Stimulated activated CD8-positive, alpha-beta memory T cell treated with anti-CD3 and anti-CD28 coated beads, Interleukin-7, amount 100 ng/mL, for 24 hours (primary cell): ENCODE data around the gene TEKT2.

Source experiments
- DNase-seq: peaks from one replicate; pipeline ENCODE4 v3.0.0-alpha.2; 2020; ENCODE audit warnings: low read depth

The TEKT2 gene, protein sequence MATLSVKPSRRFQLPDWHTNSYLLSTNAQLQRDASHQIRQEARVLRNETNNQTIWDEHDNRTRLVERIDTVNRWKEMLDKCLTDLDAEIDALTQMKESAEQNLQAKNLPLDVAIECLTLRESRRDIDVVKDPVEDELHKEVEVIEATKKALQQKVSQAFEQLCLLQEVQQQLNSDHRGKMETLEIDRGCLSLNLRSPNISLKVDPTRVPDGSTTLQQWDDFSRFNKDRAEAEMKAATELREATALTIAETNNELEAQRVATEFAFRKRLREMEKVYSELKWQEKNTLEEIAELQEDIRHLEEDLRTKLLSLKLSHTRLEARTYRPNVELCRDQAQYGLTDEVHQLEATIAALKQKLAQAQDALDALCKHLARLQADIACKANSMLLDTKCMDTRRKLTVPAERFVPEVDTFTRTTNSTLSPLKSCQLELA

DNA sequence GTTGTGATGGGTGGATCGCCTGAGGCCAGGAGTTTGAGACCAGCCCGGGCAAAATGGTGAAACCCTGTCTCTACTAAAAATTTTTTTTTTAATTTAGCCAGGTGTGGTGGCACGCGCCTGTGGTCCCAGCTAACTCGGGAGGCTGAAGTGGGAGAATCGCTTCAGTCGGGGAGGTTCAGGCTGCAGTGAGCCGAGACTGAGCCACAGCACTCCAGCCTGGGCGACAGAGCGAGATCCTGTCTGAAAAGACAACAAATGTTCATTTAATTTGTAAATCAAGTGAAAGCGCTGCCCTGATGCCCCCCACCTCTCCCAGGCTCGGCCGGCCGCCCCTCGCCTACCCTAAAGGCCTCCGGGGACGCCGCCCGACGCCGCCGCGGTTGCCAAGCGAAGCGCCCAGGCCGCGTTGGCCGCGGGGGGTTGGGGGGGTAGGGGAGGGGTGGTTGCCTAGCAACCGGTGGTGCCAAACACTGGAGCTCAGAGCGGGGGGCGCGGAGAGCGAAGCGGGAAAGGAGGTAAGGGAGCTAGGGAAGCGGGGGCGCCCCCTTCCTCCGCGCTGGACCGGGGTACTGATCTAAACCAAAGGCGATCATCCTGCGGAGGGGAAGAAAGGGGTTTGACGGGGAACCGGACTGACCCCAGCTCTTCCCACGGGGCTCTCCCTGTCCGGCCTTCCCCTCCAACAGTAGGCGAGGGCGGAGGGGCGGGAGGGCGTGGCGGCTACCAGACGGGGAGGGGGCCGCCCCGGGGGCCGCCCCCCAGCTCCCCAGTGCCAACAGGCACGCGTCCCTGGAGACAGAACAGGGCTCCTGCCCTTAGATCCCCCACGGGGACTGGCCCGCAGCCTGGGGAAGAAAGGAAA lies at the start of gene TEKT2:
Gene TEKT2 (plus strand): TSS at position 460 of the 862 bp plus-strand sequence. CDS start 828 bp downstream, outside the sequence.
- no peak for DNase-seq

DNA sequence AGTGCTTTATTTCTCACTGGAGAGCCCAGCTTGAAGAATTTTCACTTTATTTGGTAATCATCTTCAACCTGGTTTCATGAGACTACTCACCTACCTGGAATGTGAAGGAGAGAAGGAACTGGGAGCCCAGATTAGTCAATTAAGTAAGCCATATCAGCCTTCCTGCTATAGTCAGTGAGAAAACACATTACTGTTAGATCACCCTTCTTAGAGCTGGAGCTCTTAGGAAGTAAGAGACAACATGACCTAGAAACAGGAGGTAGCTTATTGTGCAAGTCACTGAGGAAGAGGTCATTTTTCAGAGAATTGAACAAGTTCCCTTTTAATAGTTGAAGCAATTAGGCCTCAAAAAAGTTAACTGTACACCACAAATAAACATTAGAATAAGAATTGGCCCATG lies 49.2 kb upstream of the TEKT2 start:
- no peak for DNase-seq

DNA sequence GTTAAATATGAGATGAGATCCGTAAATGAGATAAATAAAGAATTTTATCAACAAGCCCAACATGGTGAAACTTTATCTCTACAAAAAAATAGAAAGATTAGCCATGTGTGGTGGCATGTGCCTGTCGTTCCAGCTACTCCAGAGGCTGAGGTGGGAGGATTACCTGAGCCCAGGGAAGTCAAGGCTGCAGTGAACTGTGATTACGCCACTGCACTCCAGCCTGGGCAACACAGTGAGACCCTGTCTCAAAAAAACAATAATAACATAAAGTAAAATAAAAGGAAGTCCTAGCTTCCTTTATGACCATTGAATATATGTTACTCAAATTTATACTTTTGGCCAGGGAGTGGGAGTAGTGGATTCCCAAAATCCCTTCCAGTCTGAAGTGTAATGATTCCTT lies 48.7 kb upstream of the TEKT2 start:
- no peak for DNase-seq

DNA sequence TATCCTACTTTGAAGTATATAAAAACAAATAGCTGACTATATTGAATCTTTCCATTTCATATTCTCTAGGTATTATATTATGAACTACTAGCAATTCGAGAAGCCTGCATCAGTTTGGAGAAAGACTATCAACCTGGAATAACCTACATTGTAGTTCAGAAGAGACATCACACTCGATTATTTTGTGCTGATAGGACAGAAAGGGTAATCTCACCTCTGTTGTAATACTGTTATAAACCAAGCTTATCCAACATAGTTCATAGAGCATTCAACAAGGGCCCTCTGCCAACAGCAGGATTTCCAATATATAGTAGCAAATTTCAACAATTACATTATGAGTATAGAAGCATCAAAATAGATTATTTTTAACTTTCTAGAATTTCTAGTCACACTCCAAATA lies 43.7 kb upstream of the TEKT2 start:
- no peak for DNase-seq

DNA sequence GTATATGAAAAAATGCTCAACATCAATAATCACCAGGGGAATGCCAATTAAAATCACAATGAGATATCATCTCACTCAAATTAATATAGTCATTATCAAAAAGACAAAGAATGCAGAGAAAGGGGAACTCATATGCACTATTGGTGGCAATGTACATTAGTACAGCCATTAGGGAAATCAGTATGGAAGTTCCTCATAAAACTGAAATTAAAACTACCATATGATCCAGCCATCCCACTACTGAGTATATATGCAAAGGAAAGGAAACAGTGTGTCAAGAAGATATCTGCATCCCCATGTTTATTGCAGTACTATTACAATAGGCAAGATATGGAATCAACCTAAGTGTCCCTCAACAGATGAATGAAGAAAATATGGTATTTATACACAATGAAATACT lies 32.1 kb upstream of the TEKT2 start:
- no peak for DNase-seq

DNA sequence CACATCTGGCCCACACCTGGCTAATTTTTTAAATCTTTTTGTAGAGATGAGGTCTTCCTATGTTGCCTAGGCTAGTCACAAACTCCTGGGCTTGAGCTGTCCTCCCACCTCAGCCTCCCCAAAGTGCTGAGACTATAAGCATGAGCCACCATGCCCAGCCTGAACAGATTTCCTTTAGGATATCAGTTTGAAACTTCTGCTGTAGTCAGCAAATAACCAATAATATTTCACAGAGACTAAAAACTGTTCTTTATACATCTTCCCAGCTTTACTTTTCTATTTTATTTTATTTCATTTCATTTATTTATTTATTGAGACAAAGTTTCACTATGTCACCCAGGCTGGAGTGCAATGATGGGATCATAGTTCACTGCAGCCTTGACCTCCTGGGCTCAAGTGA lies 29.9 kb upstream of the TEKT2 start:
- no peak for DNase-seq

DNA sequence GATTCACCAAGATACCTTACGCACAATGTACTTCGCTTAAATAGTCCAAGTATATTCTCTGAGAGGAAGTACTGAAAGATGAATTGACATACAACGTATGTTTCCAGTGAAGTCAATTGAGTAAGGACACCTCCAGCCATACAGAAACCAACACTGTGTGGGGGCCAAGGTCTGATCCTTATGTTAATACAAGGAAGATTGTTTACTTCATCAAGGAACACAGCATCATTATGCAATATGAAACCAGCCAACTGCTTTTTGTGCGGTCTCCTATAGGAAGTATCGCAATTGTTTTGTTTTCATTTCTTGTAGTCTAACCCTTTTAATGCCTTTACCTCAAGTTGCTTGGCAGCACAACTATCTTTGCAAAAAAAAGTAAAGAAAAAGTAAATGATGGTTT lies 28.2 kb upstream of the TEKT2 start:
- DNase-seq = no peak

DNA sequence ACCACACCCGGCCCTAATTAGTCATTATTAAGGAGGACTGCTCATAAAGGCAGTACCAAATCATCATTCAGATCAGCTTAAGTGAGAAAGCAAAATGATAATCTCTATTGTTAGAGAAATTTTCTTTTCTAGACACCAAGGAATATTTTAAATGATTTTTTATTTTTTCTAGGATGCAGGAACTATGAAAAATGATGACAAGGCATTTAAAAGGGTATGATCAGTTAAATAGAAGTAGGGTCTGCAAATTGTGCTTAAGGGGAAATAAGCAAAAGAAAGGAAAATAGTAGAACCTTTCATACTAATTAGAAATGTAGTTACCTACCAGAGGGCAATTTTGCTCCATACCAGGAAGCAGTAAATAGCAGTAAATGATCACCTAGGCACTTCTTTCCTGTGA lies 21.6 kb upstream of the TEKT2 start:
- no peak for DNase-seq

DNA sequence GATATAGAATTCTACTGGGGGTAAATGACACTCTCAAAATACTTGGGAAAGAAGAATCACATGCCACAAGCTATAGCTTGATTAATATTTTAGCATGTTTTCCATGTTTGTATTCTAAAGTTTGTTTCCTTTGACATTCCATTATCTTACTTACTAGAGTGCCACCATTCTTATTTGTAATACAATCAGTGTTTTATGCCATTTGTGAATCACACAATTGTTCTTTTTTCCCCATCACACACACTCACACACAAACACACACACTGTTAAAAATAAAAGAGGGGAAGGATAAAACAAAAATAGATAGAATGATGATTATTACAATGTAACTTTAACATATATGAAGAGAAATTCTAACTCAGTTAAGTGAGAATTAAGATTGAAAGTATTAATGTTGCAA lies 16.0 kb upstream of the TEKT2 start:
- no peak for DNase-seq

DNA sequence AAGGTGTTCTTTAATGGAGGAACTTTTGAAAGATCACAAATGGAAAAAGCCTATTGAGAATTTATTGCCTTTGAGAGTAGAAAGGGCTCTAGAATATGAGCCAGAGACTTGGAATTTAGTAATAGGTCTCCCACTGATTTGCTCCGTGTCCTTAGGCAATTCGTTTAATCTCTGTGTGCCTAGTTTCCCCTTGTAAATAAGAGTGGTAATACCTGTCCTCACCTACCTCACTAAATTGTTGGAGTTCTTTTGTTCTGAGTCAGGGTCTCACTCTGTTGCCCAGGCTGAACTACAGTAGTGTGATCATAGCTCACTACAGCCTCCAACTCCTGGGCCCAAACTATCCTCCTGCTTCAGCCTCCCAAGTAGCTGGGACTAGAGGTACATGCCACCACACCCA lies 15.0 kb upstream of the TEKT2 start:
- no peak for DNase-seq

DNA sequence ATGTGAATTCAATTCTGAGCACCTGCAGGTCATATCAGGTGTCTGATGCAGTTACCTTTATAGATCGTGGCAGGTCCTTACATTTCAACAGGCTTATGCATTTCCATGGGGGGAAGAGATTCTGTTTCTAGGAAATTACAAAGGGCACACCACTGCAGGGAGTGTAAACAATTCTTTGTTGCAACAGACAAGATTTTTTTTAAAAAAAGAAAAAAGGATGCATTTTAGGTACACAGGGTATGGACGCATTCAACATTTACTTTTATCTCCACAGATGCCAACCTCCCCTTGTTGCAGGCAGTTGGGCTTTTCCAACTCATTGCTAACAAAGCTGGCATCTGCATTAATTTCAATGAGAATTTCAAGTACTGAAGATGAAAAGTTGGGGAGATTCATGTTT lies 13.5 kb upstream of the TEKT2 start:
- no peak for DNase-seq

DNA sequence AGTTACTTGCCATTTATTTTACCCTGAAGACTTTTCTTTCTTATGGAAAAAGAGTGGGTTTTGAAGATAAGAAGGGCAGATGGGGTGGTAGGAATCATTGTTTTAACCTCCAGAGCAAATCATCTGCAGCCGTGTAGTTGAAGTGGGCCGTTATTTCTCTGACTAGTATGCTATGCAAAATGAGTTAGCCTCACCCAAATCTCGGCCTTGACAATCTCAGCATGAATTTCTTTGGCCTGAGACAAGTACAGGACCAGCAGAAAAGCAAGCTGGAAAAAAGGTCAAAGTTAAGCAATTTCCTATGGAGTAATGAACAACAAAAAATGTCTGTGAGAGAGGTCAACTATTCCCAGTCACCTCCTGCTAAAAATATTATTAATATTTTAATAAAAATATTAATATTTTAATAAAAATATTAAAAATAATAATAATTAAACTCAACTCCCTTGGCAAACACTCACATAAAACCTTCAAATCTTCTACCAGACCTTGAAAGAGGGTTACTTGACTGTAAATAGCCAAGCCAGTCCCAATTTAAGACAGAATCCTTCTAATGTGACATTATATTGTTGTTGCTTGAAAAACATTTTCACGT lies 6.8 kb upstream of the TEKT2 start:
- no peak for DNase-seq

DNA sequence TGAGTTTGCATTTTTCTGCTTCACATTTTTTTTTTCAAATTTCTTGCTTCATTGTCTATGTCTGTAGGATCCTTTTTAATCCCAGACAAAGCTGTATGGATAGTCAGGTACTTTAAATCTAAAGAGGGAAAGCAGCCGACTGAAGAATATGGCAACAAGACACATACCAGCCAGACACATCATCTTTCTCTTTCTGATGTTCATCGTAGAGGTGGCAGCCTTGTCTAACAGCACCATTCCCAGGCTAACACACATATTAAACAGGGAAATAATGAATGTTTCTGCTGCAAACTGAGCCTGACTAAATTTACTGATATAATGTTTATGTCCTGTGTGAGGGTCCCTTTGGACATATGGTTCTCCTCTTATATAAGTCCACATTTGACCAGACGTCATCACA lies 3.7 kb upstream of the TEKT2 start:
- no peak for DNase-seq

DNA sequence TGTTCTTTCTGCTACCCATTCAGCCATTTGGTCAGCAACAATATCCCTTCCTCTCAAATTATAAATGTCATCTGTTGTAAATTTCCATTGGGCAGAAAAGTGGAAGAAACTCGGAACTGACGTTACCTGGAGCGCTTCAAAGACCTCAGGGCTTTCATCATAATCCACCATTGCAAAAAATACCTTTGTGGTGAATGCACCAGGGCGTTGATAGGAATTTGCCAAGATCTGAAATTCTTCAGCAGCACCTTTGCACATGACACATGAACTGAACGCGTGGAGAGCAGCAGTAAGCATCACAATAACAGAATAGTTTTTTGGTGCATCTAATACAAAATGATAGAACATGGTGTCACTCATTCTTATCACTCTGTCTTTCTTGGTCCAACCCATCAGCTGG lies 3.1 kb upstream of the TEKT2 start:
- DNase-seq = no peak

DNA sequence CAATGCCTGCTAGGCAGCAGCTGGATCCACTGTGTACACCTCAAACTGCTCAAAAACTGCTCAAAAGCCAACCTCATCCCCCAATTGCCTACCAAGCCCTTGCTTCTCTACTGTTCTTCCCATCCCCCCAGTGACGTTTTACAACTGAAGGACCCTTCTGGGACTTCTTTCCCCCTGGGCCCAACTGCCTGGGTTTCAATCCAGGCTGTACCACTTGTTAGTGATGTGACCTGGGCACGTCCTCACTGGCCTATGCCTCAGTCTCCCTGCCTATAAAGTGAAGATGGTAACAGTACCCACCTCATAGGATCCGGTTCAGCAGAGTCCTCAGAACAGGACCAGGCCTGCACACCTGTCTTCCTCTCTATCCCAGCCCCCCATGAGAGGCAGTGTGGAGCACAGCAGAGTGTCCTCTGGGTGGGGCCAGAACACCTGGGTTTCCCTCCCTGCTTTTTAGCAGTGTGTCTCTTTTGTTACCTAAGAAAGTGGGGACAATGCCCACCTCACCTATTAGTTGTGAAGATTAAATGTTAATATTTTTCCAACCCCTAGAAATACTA lies 1.9 kb upstream of the TEKT2 start:
- DNase-seq = no peak

DNA sequence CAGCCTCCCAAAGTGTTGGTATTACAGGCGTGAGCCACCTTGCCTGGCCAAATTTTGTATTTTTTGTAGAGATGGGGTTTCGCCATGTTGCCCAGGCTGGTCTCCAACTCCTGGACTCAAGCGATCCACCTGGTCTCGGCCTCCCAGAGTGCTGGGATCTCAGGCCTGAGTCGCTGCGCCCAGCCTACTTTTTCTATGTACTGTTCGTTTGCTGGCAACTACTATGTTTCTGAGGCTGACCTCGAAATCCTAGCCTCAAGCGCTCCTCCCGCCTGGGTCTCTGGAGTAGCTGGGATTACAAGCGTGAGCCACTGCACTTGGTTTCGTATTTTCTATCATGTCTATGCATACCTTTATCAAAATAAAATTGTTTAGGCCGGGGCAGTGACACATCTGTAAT lies 675 bp upstream of the TEKT2 start:
- DNase-seq = no peak

DNA sequence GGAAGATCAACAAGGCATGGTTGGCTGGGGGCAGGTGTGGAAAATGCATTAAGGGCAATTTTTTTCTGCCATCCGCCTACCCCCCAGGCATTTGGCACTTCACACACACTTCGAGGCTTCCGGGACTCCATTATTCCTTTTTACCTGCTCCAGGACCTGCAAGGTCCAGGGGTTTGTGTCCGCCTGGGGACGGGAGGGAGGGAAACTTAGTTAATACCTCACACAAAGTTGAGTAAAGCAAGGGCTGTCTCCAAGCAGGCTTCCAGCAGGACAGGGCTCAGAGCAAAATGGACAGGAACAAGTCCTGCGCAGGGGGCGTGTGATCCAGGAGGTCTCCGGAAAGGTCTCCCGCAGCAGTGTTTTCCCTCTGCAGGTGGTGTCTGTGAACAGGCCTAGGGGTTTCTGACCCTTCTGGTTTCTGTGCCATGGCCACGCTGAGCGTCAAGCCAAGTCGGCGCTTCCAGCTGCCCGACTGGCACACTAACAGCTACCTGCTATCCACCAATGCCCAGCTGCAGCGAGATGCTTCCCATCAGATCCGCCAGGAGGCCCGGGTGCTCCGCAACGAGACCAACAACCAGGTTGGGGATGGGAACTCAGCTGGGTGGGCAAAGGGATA lies 712 bp downstream of the TEKT2 start:
- no peak for DNase-seq

DNA sequence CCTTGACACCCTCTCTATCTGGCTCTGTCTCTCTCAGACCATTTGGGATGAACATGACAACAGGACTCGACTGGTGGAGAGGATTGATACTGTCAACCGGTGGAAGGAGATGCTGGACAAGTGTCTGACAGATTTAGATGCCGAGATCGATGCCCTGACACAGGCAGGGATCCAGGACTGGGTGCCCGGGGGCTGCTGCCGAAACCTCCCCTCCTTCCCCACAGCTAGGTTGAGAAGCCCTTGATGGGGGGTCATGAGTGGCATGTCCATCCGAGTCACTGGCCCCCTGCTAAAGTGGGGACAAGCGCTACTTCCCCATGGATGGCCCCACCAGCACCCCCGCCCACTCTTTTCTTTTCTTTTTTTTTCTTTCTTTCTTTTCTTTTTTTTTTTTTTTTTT lies 1.2 kb downstream of the TEKT2 start:
- no peak for DNase-seq

DNA sequence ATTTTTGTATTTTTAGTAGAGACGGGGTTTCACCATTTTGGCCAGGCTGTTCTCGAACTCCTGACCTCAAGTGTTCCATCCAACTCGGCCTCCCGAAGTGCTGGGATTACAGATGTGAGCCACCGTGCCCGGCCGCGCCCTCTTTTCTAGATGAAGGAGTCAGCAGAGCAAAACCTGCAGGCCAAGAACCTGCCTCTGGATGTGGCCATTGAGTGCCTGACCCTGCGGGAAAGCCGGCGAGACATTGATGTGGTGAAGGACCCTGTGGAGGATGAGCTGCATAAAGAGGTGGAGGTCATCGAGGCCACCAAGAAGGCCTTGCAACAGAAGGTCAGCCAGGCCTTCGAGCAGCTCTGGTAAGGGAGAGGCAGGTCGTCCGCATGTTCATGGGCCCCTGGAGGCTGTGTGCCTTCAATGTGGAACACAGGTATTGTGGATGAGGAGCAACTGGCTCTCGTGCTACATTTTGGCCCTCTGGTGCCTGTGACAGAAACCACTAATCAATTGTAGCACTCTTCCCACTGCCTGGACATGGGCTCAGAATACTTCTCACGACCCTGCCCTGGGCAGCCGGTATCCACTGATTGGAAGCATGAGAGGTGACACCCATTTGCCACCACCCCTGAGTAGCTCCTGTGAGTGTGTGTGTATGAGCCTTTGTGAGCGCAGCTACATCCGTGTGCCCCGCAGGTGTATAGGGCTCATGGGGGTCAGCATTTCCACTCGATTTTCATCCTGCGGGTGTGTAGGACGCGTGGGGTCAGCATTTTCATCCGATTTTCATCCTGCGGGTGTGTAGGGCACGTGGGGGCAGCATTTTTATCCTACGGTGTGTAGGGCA lies 2.0 kb downstream of the TEKT2 start:
- DNase-seq = no peak

DNA sequence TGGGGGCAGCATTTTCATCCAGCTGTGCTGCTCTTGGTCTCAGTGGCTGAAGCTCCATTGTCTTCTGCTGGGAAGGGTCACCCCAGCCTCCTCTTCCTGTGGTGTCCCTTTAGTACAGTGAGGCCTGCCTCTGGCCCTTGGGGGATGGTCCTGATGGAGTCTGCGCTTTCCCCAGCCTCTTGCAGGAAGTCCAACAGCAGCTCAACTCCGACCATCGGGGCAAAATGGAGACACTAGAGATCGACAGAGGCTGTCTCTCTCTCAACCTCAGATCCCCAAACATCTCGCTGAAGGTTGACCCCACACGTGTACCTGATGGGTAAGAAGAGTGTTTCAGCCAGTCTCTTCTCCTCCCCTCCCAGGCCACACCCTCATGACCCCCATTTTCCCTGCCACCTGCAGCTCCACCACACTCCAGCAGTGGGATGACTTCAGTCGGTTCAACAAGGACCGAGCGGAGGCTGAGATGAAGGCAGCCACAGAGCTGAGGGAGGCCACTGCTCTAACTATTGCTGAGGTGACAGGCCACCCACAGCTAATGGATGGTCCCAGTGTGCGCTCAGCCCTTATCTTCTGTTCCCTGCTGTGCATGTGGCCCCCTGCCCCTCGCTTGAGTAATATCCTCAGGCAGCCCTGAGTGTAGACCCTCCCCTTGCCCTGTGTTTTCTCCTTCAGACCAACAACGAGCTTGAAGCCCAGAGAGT lies 2.8 kb downstream of the TEKT2 start:
- DNase-seq = no peak
